GM12878 (cell line): ENCODE results near the gene C5AR1.

ENCODE experiments used
- MAX ChIP-seq: IDR thresholded peaks from 2 replicates; pipeline ENCODE4 v1.6.1; 2012; ENCODE audit warnings: low read depth, low read length, improper control_type of control experiment
- MYC ChIP-seq: IDR thresholded peaks from 2 replicates; pipeline ENCODE4 v1.6.1; 2011; ENCODE audit warnings: mild to moderate bottlenecking, low read length, moderate library complexity, inconsistent platforms; ENCODE audit not compliant: insufficient read depth, insufficient replicate concordance, insufficient read length, severe bottlenecking
- PBX3 ChIP-seq: IDR thresholded peaks from 2 replicates; pipeline ENCODE4 v1.6.1; 2011; ENCODE audit warnings: mild to moderate bottlenecking, low read depth, low read length, moderate library complexity; ENCODE audit not compliant: insufficient replicate concordance
- STAT1 ChIP-seq: fragments of 450-650 bp; conservative IDR thresholded peaks from 2 replicates; pipeline ENCODE4 v1.6.1; 2014; ENCODE audit warnings: antibody characterized with exemption, mild to moderate bottlenecking
- TAF1 ChIP-seq: IDR thresholded peaks from 2 replicates; pipeline ENCODE4 v1.6.1; 2011; ENCODE audit warnings: mild to moderate bottlenecking, low read depth, low read length, borderline replicate concordance
- USF1 ChIP-seq: IDR thresholded peaks from 2 replicates; pipeline ENCODE4 v1.6.1; 2011; ENCODE audit warnings: borderline replicate concordance, low read depth, mild to moderate bottlenecking, moderate library complexity, mixed read lengths, low read length; ENCODE audit not compliant: insufficient read depth; ENCODE audit errors: extremely low read length
- ZSCAN29 ChIP-seq: fragments of 450-650 bp; IDR thresholded peaks from 2 replicates; pipeline ENCODE4 v1.6.1; 2017; ENCODE audit warnings: mild to moderate bottlenecking, moderate library complexity
- TF ChIP-seq, protein P1 (sequence below), 3 experiments: IDR thresholded peaks in 2 of 3; conservative IDR thresholded peaks in 1 of 3; 2 replicates each; pipeline ENCODE4 v1.5.1; 2011; ENCODE audit warnings: low read depth in 3 of 3, low read length in 3 of 3, mild to moderate bottlenecking in 3 of 3, control low read depth in 2 of 3, moderate library complexity in 2 of 3, inconsistent platforms in 1 of 3, mixed read lengths in 1 of 3; ENCODE audit not compliant: control insufficient read depth in 2 of 3, insufficient read depth in 1 of 3; ENCODE audit errors: extremely low read depth in 1 of 3

DNA sequence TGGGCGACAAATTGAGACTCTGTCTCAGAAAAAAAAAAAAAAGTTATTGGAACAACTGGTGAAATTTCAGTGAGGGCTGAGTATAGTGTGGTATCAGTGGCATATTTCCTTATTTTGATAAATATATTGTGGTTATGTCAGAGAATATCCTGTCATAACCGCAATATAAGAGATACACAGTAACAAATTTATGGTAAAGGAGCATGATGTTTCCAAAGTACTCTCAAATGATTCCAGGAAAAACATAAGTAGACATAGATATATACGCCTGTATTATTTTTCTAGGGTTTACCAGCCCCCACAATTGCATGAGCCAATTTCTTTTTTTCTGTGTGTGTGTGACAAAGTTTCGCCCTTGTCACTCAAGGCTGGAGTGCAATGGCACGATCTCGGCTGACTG is 5.7 kb upstream of the C5AR1 start:
- no peak for TF ChIP-seq PBX3
- TF ChIP-seq, protein P1, sequence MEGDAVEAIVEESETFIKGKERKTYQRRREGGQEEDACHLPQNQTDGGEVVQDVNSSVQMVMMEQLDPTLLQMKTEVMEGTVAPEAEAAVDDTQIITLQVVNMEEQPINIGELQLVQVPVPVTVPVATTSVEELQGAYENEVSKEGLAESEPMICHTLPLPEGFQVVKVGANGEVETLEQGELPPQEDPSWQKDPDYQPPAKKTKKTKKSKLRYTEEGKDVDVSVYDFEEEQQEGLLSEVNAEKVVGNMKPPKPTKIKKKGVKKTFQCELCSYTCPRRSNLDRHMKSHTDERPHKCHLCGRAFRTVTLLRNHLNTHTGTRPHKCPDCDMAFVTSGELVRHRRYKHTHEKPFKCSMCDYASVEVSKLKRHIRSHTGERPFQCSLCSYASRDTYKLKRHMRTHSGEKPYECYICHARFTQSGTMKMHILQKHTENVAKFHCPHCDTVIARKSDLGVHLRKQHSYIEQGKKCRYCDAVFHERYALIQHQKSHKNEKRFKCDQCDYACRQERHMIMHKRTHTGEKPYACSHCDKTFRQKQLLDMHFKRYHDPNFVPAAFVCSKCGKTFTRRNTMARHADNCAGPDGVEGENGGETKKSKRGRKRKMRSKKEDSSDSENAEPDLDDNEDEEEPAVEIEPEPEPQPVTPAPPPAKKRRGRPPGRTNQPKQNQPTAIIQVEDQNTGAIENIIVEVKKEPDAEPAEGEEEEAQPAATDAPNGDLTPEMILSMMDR (IDR thresholded peaks at IDR 0.05 in 2 of 3, conservative IDR thresholded peaks at IDR 0.05 in 1 of 3; ENCODE audit: control insufficient read depth in 2 of 3, extremely low read depth in 1 of 3, insufficient read depth in 1 of 3, low read depth in 3 of 3, low read length in 3 of 3), result no peak
- no peak for TF ChIP-seq STAT1
- no peak for TF ChIP-seq MAX
- TF ChIP-seq ZSCAN29, result no peak
- no peak for TF ChIP-seq USF1
- TF ChIP-seq TAF1, result no peak
- TF ChIP-seq MYC, result no peak
